OCI-LY3 (cell line): ENCODE results near the gene SHE.

ENCODE experiments used
- H2AFZ ChIP-seq: fragments of 200-600, 300-600 bp; shearing (Covaris generic); 2 replicates; pipeline ENCODE4 v1.6.0; 2014; ENCODE audit warnings: antibody characterized with exemption, low read depth, low read length
- H3K27ac ChIP-seq: fragments of 200-600, 300-600 bp; sonication (generic); 2 replicates; pipeline ENCODE4 v1.5.1; 2014; ENCODE audit warnings: mild to moderate bottlenecking, low read length, moderate library complexity, mixed read lengths
- H3K27me3 ChIP-seq: fragments of 200-600, 300-600 bp; sonication (generic); 2 replicates; pipeline ENCODE4 v1.6.1; 2014; ENCODE audit warnings: low read depth, low read length, mixed read lengths
- H3K36me3 ChIP-seq: fragments of 200-600, 300-600 bp; sonication (generic); replicated peaks from 2 replicates; pipeline ENCODE3; 2014; ENCODE audit warnings: low read depth, low read length, mixed read lengths
- H3K4me1 ChIP-seq: fragments of 300-600, 200-600 bp; sonication (generic); 2 replicates; pipeline ENCODE4 v1.6.1; 2014; ENCODE audit warnings: low read length, mixed read lengths
- H3K4me2 ChIP-seq: fragments of 200-600, 300-600 bp; sonication (generic); 2 replicates; pipeline ENCODE4 v1.6.1; 2014; ENCODE audit warnings: low read length, mixed read lengths
- H3K4me3 ChIP-seq: fragments of 300-600, 200-600 bp; sonication (generic); 2 replicates; pipeline ENCODE4 v1.5.1; 2014; ENCODE audit warnings: antibody characterized with exemption, mild to moderate bottlenecking, low read length, moderate library complexity
- H3K79me2 ChIP-seq: fragments of 300-600, 200-600 bp; shearing (Covaris generic); 2 replicates; pipeline ENCODE4 v1.6.1; 2014; ENCODE audit warnings: mild to moderate bottlenecking, low read length, mixed read lengths
- H3K9ac ChIP-seq: fragments of 300-600, 200-600 bp; shearing (Covaris generic); 2 replicates; pipeline ENCODE4 v1.6.0; 2014; ENCODE audit warnings: mild to moderate bottlenecking, low read length, moderate library complexity
- H3K9me3 ChIP-seq: fragments of 200-600, 300-600 bp; shearing (Covaris generic); 2 replicates; pipeline ENCODE4 v1.6.1; 2014; ENCODE audit warnings: low read length, mixed read lengths; ENCODE audit not compliant: insufficient read depth
- H4K20me1 ChIP-seq: fragments of 200-600, 300-600 bp; sonication (generic); 2 replicates; pipeline ENCODE4 v1.6.1; 2016; ENCODE audit warnings: low read length, mixed read lengths; ENCODE audit not compliant: insufficient read depth
- CTCF ChIP-seq: fragments of 200-600, 300-600 bp; sonication (generic); IDR thresholded peaks from 2 replicates; pipeline ENCODE4 v1.5.1; 2014; ENCODE audit warnings: antibody characterized with exemption, low read length, low read depth
- EZH2phosphoT487 ChIP-seq: fragments of 200-600 bp; shearing (Covaris generic); IDR thresholded peaks from 2 replicates; pipeline ENCODE4 v1.6.1; 2018; ENCODE audit warnings: antibody characterized with exemption, mixed run types, low read depth

SHE gene

GRCh38 chr1:154500533-154500932 lies 1.7 kb downstream of the SHE start:
- TF ChIP-seq EZH2phosphoT487, result no peak
- no peak for TF ChIP-seq CTCF
- Histone ChIP-seq H3K27me3 (peaks cover 16% of the 10 kb centered on the region), H3K9me3 (no peaks in the 10 kb centered on the region), H2AFZ (no peak overlapping the region), H3K4me3 (no peak overlapping the region), H4K20me1 (no peaks in the 10 kb centered on the region), H3K4me1 (peaks cover 14% of the 10 kb centered on the region), H3K4me2 (no peak overlapping the region), H3K27ac (no peak overlapping the region), H3K79me2 (no peaks in the 10 kb centered on the region), H3K36me3 (no peaks in the 10 kb centered on the region), H3K9ac (no peak overlapping the region)

DNA sequence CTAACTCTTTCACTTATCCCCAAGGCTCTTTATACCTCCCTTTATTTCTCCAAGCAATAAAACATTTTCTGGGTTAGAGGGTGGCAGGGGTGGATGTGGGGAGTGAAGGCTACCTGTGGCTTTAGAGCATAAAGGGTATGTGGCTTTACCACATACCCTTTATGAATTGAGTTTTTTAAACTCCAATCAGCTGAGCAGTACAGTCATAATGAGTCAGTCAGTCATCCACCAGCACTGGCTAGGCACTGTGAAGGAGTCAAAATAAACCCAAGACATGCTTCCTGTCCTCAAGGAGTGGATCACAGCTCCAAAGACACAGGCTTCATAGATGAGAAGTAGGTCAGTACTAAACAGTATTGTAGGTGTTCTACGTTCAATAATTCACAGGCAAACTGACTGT lies 2.8 kb downstream of the SHE start:
- H3K27ac ChIP-seq, result no peak overlapping the region
- H3K4me2 ChIP-seq, result no peak overlapping the region
- peaks cover 14% of the 10 kb centered on the region for H3K4me1 ChIP-seq
- H3K9ac ChIP-seq, result no peak overlapping the region
- H3K4me3 ChIP-seq, result no peak overlapping the region
- H2AFZ ChIP-seq, result no peak overlapping the region
- TF ChIP-seq EZH2phosphoT487 (no peak), CTCF (no peak)
- peaks cover 16% of the 10 kb centered on the region for H3K27me3 ChIP-seq
- no peaks in the 10 kb centered on the region for H4K20me1 ChIP-seq
- no peaks in the 10 kb centered on the region for H3K36me3 ChIP-seq
- H3K79me2 ChIP-seq, result no peaks in the 10 kb centered on the region
- H3K9me3 ChIP-seq, result no peaks in the 10 kb centered on the region

- H4K20me1 ChIP-seq, result no peaks in the 10 kb centered on the region
- H3K27ac ChIP-seq, result peak overlapping the region; percentile 8; the same call in 1 of the 2 replicates
- H3K4me1 ChIP-seq, result peaks cover 31% of the 10 kb centered on the region
- H3K9ac ChIP-seq, result no peak overlapping the region
- 0 out of 2 replicates have a peak overlapping the region, but pooled peaks have one; percentile 1 for H2AFZ ChIP-seq
- H3K27me3 ChIP-seq, result peaks cover 16% of the 10 kb centered on the region
- no peaks in the 10 kb centered on the region for H3K9me3 ChIP-seq
- TF ChIP-seq EZH2phosphoT487 (no peak), CTCF (no peak)
- H3K79me2 ChIP-seq, result no peaks in the 10 kb centered on the region
- H3K4me3 ChIP-seq, result 0 out of 2 replicates have a peak overlapping the region, but pooled peaks have one; percentile 2
- peak overlapping the region; percentile 37 for H3K4me2 ChIP-seq
- no peaks in the 10 kb centered on the region for H3K36me3 ChIP-seq
Measured at GRCh38 chr1:154497026-154497806, 5.0 kb downstream of the SHE start.

DNA sequence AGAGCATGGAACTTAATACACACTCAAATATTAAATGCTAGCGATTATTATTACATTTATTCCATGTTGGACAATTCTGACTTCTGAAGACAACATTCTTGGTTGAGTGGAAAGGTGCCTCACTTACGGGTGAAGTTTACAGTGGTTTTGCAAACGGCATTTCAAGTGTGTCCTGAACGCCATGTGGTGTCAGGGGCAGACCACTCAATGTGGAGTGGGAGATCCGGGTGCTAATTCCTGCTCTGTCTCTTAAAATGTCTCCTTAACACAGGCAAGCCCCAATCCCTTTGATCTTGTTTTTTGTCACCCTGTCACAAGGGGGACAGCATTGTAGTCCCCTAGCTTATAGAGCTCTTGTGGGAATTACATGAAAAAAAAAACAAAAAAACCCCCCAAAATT lies 5.8 kb downstream of the SHE start:
- TF ChIP-seq CTCF (no peak), EZH2phosphoT487 (no peak)
- Histone ChIP-seq H3K9me3 (no peaks in the 10 kb centered on the region), H3K27ac (no peak overlapping the region), H3K27me3 (peaks cover 19% of the 10 kb centered on the region), H3K79me2 (no peaks in the 10 kb centered on the region), H3K9ac (no peak overlapping the region), H3K4me3 (no peak overlapping the region), H3K4me1 (peaks cover 35% of the 10 kb centered on the region), H2AFZ (no peak overlapping the region), H3K36me3 (no peaks in the 10 kb centered on the region), H3K4me2 (peak overlapping the region; percentile 37), H4K20me1 (no peaks in the 10 kb centered on the region)
